Measurements from ENCODE around the gene RAB42. TPM values are rescaled to one million over a fixed set of nuclear protein-coding genes. Genes with fewer than 3 reads are reported as not detected.

The RAB42 gene
- total RNA-seq, 1 experiment from 2014 or later, result 13.2 TPM

DNA sequence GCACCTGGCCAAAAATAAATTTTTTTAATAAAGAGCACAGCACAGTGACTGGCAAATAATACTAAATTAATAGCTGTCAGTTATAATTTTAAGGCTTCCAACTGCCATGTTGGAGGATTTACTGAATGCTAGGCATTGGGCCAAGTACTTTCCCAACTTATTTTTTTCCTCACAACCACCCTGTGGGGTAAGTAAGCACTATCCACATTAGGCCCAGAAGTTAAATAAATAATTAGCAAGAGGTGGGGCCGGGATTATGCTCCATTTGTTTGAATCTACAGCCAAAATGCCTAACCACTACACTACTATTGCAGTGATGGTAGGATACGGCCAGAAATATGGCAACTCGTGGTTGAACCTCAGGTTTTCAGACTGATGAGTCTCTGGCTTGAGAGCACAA lies 43.7 kb upstream of the RAB42 start:
- Histone ChIP-seq H3K56ac (ENCODE audit: insufficient read length, low read depth, low read length) (no peak overlapping the region), H4K91ac (ENCODE audit: insufficient read length, low read depth, low read length) (no peak overlapping the region), H3K4ac (ENCODE audit: low read depth, low read length) (no peak overlapping the region), H2BK12ac (ENCODE audit: insufficient read length, low read depth, low read length) (no peak overlapping the region), H3K79me2 (ENCODE audit: insufficient read depth, low read length) (no peaks in the 10 kb centered on the region), H3K18ac (ENCODE audit: insufficient read length, low read depth, low read length) (no peak overlapping the region), H4K8ac (replicated peaks; ENCODE audit: insufficient read length, low read depth, low read length) (no peak overlapping the region), H3K4me2 (ENCODE audit: insufficient read depth, insufficient read length, low read length) (no peak overlapping the region), H3K27ac (ENCODE audit: insufficient read length, low read depth, low read length) (no peak overlapping the region), H3K27me3 (ENCODE audit: insufficient read depth, low read length) (no peaks in the 10 kb centered on the region), H3K9ac (ENCODE audit: extremely low read depth, insufficient read length, low read length) (no peak overlapping the region), H2BK120ac (ENCODE audit: low read depth, low read length, poor library complexity, severe bottlenecking) (no peak overlapping the region), H3K79me1 (ENCODE audit: insufficient read depth, low read depth, low read length, poor library complexity, severe bottlenecking) (no peaks in the 10 kb centered on the region), H2BK5ac (ENCODE audit: insufficient read length, low read length) (no peak overlapping the region), H3T11ph (ENCODE audit: low read length) (no peak overlapping the region), H4K5ac (ENCODE audit: insufficient read length, low read depth, low read length) (no peak overlapping the region), H2AFZ (ENCODE audit: low read length) (no peak overlapping the region), H3K9me3 (ENCODE audit: control insufficient read depth, low read depth, low read length) (no peaks in the 10 kb centered on the region), H2BK15ac (ENCODE audit: low read depth, low read length) (no peak overlapping the region), H2BK20ac (ENCODE audit: low read depth, low read length, poor library complexity, severe bottlenecking) (no peak overlapping the region), H2AK5ac (ENCODE audit: insufficient read length, low read length) (no peak overlapping the region), H4K20me1 (ENCODE audit: control insufficient read depth, insufficient read depth, insufficient read length) (no peaks in the 10 kb centered on the region), H3K23me2 (ENCODE audit: insufficient read length, low read depth, low read length, poor library complexity, severe bottlenecking) (peaks cover 3% of the 10 kb centered on the region), H3K23ac (ENCODE audit: insufficient read length, low read depth, low read length) (no peak overlapping the region), H3K14ac (ENCODE audit: insufficient read depth, low read length) (no peak overlapping the region), H3K4me1 (ENCODE audit: insufficient read depth, low read length) (no peaks in the 10 kb centered on the region)
- Mint-ChIP-seq H3K36me3 (ENCODE audit: insufficient read depth in 1 of 3, low read depth in 3 of 3) (no peaks in the 10 kb centered on the region), H3K4me3 (no peak overlapping the region), H3K27ac (no peak overlapping the region), H3K27me3 (ENCODE audit: low read depth) (no peaks in the 10 kb centered on the region; the same call in 1 of the 2 replicates), H3K4me1 (peaks cover 0 to 3% of the 10 kb centered on the region in 2 experiments; a peak in 2 of 4 replicates), H3K9me3 (no peaks in the 10 kb centered on the region)
- TF ChIP-seq, protein P1, sequence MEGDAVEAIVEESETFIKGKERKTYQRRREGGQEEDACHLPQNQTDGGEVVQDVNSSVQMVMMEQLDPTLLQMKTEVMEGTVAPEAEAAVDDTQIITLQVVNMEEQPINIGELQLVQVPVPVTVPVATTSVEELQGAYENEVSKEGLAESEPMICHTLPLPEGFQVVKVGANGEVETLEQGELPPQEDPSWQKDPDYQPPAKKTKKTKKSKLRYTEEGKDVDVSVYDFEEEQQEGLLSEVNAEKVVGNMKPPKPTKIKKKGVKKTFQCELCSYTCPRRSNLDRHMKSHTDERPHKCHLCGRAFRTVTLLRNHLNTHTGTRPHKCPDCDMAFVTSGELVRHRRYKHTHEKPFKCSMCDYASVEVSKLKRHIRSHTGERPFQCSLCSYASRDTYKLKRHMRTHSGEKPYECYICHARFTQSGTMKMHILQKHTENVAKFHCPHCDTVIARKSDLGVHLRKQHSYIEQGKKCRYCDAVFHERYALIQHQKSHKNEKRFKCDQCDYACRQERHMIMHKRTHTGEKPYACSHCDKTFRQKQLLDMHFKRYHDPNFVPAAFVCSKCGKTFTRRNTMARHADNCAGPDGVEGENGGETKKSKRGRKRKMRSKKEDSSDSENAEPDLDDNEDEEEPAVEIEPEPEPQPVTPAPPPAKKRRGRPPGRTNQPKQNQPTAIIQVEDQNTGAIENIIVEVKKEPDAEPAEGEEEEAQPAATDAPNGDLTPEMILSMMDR (conservative IDR thresholded peaks at IDR 0.05), result no peak
- DNase-seq, result no peak
- WGBS (ENCODE audit: extremely low coverage, insufficient read length, low lambda C conversion rate), result no CpG with 5 or more reads among the region's 3 CpGs

All from H9 (cell line).